ENCODE measurements around the gene PLAC8L1.

GRCh38 chr5:146112476-146112875 lies 7.1 kb upstream of the PLAC8L1 start:
- TF ChIP-seq, protein P1, sequence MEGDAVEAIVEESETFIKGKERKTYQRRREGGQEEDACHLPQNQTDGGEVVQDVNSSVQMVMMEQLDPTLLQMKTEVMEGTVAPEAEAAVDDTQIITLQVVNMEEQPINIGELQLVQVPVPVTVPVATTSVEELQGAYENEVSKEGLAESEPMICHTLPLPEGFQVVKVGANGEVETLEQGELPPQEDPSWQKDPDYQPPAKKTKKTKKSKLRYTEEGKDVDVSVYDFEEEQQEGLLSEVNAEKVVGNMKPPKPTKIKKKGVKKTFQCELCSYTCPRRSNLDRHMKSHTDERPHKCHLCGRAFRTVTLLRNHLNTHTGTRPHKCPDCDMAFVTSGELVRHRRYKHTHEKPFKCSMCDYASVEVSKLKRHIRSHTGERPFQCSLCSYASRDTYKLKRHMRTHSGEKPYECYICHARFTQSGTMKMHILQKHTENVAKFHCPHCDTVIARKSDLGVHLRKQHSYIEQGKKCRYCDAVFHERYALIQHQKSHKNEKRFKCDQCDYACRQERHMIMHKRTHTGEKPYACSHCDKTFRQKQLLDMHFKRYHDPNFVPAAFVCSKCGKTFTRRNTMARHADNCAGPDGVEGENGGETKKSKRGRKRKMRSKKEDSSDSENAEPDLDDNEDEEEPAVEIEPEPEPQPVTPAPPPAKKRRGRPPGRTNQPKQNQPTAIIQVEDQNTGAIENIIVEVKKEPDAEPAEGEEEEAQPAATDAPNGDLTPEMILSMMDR (IDR thresholded peaks at IDR 0.05), result no peak
- TF ChIP-seq POLR2AphosphoS5 (IDR thresholded peaks at IDR 0.05), result no peak
- no peak for TF ChIP-seq POLR2A (IDR thresholded peaks at IDR 0.05)
